GM12892 (cell line): ENCODE results near the gene C1RL.

Experiments
- POLR2A ChIP-seq: IDR thresholded peaks from 2 replicates; pipeline ENCODE4 v1.6.1; 2011; ENCODE audit warnings: low read depth, low read length, control low read depth
- POLR2AphosphoS5 ChIP-seq: IDR thresholded peaks from 2 replicates; pipeline ENCODE4 v1.6.1; 2011; ENCODE audit warnings: low read depth, low read length, control low read depth
- TAF1 ChIP-seq: IDR thresholded peaks from 2 replicates; pipeline ENCODE4 v1.6.1; 2011; ENCODE audit warnings: low read depth, mild to moderate bottlenecking, control low read depth, low read length, borderline replicate concordance

DNA sequence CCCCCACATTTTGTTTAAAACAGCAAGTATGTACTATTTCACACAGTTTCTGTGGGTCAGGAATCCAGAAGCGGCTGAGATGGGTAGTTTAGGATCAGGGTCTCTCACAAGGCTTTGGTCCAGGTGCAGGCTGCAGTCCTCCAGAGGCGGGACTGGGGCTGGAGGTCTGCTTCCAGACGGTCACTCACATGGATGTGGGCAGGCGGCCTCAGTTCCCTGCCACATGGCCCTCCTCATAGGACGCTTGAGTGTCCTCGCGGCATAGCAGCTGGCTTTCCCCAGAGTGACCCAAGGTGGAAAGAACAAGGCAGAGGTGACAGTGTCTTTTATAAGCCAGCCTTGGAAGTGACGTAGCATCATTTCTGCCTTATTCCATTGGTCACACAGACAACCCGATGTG lies 7.9 kb upstream of the C1RL start:
- no peak for TF ChIP-seq POLR2A
- no peak for TF ChIP-seq POLR2AphosphoS5
- TF ChIP-seq TAF1: no peak
